HEK293T (cell line): Measurements from ENCODE around the gene CABP4.
A peak's percentile ranks its signal among the peaks of the same experiment; 100 is the strongest.
"Not testable (repeated sequence)": the region's sequence is repeated elsewhere in the genome, so short reads cannot be mapped to it uniquely, and the experiment has no call there.

Experiments
- CTCF ChIA-PET: fragments of 350-600 bp; formaldehyde crosslinking; extraction: SDS; loops from one replicate; lab custom pipeline; 2021; ENCODE audit warnings: antibody characterized with exemption, inconsistent platforms; lab: Yijun Ruan, JAX
- POLR2A ChIA-PET: fragments of 350-600 bp; formaldehyde crosslinking; extraction: SDS; loops from one replicate; lab custom pipeline; 2020; ENCODE audit warnings: antibody characterized with exemption, inconsistent platforms; lab: Yijun Ruan, JAX
- DNase-seq: peaks from one replicate; pipeline ENCODE4 v3.0.0; 2012; ENCODE audit warnings: mixed read lengths; ENCODE audit errors: extremely low spot score
- ARNT ChIP-seq: fragments of 450-650 bp; IDR thresholded peaks from 2 replicates; pipeline ENCODE4 v1.6.1; 2017; ENCODE audit warnings: mild to moderate bottlenecking
- BHLHE40 ChIP-seq: fragments of 450-650 bp; IDR thresholded peaks from 2 replicates; pipeline ENCODE4 v1.6.1; 2016; ENCODE audit warnings: mild to moderate bottlenecking, moderate library complexity, borderline replicate concordance
- CTBP1 ChIP-seq: fragments of 450-650 bp; IDR thresholded peaks from 2 replicates; pipeline ENCODE4 v1.6.1; 2016; ENCODE audit warnings: borderline replicate concordance
- ELF4 ChIP-seq: fragments of 450-650 bp; IDR thresholded peaks from 2 replicates; pipeline ENCODE4 v1.6.1; 2017; ENCODE audit warnings: antibody characterized with exemption
- FOXA1 ChIP-seq: fragments of 450-650 bp; IDR thresholded peaks from 2 replicates; pipeline ENCODE4 v1.6.1; 2016; ENCODE audit warnings: mild to moderate bottlenecking
- FOXK2 ChIP-seq: fragments of 450-650 bp; IDR thresholded peaks from 2 replicates; pipeline ENCODE4 v1.6.1; 2016; ENCODE audit warnings: mild to moderate bottlenecking
- FOXM1 ChIP-seq: fragments of 450-650 bp; IDR thresholded peaks from 2 replicates; pipeline ENCODE4 v1.6.1; 2017; ENCODE audit warnings: mild to moderate bottlenecking, borderline replicate concordance
- HDGF ChIP-seq: fragments of 450-650 bp; IDR thresholded peaks from 2 replicates; pipeline ENCODE4 v1.6.1; 2017; ENCODE audit warnings: antibody characterized with exemption, borderline replicate concordance
- L3MBTL2 ChIP-seq: fragments of 450-650 bp; conservative IDR thresholded peaks from 2 replicates; pipeline ENCODE4 v1.6.1; 2016; ENCODE audit warnings: mild to moderate bottlenecking
- LEF1 ChIP-seq: fragments of 450-650 bp; IDR thresholded peaks from 2 replicates; pipeline ENCODE4 v1.6.1; 2017; ENCODE audit warnings: mild to moderate bottlenecking, borderline replicate concordance
- NFRKB ChIP-seq: fragments of 450-650 bp; IDR thresholded peaks from 2 replicates; pipeline ENCODE4 v1.6.1; 2016; ENCODE audit warnings: mild to moderate bottlenecking, moderate library complexity
- PKNOX1 ChIP-seq: fragments of 450-650 bp; IDR thresholded peaks from 2 replicates; pipeline ENCODE4 v1.6.1; 2016
- SP1 ChIP-seq: fragments of 450-650 bp; IDR thresholded peaks from 2 replicates; pipeline ENCODE4 v1.6.1; 2017
- SUZ12 ChIP-seq: fragments of 450-650 bp; IDR thresholded peaks from 2 replicates; pipeline ENCODE4 v1.6.1; 2016; ENCODE audit warnings: mild to moderate bottlenecking
- TARDBP ChIP-seq: fragments of 450-650 bp; IDR thresholded peaks from 2 replicates; pipeline ENCODE4 v1.6.1; 2016
- ZNF384 ChIP-seq: fragments of 450-650 bp; IDR thresholded peaks from 2 replicates; pipeline ENCODE4 v1.6.1; 2016

CABP4 gene

GRCh38 chr11:67457453-67457852, 2.3 kb downstream of the CABP4 start:
- no peak for DNase-seq
- POLR2A ChIA-PET: no interaction called here
- CTCF ChIA-PET: no interaction called here
- TF ChIP-seq LEF1 (no peak), BHLHE40 (no peak)

- POLR2A ChIA-PET: no interaction called here
- no peak for DNase-seq
- TF ChIP-seq PKNOX1 (no peak), HDGF (no peak), TARDBP (no peak), NFRKB (no peak), BHLHE40 (no peak), ZNF384 (no peak), FOXM1 (no peak), LEF1 (no peak), SP1 (no peak), CTBP1 (no peak), ELF4 (no peak), ARNT (no peak), FOXA1 (no peak), L3MBTL2 (no peak), FOXK2 (no peak), SUZ12 (no peak)
- CTCF ChIA-PET: no interaction called here
Measured at GRCh38 chr11:67458266-67458665, 3.1 kb downstream of the CABP4 start.

GRCh38 chr11:67463186-67463585, 8.0 kb downstream of the CABP4 start:
- CTCF ChIA-PET: no interaction called here
- no peak for TF ChIP-seq ZNF384
- DNase-seq: no peak
- POLR2A ChIA-PET: interaction anchor here (0.6 to 1.5 kb wide), 3 partner anchors 13 to 62 kb away, joined by 3 to 4 read pairs (median 3); no protein-coding TSS in a partner anchor

GRCh38 chr11:67463680-67464410, 8.7 kb downstream of the CABP4 start:
- no peak for DNase-seq
- ChIA-PET POLR2A (interaction anchor here (1.5 kb wide), 1 partner anchor 13 kb away, joined by 4 read pairs; no protein-coding TSS in a partner anchor), CTCF (no interaction called here)
- TF ChIP-seq FOXM1: no peak
- TF ChIP-seq ELF4: no peak
- no peak for TF ChIP-seq SUZ12
- no peak for TF ChIP-seq LEF1
- no peak for TF ChIP-seq FOXK2
- no peak; the same call in none of the 2 replicates for TF ChIP-seq L3MBTL2
- no peak for TF ChIP-seq ZNF384
- TF ChIP-seq TARDBP: no peak
- no peak for TF ChIP-seq BHLHE40
- no peak for TF ChIP-seq PKNOX1
- no peak for TF ChIP-seq SP1
- no peak for TF ChIP-seq CTBP1
- no peak for TF ChIP-seq NFRKB
- TF ChIP-seq FOXA1: no peak
- TF ChIP-seq HDGF: no peak
- no peak for TF ChIP-seq ARNT

GRCh38 chr11:67464411-67465188, 9.4 kb downstream of the CABP4 start:
- DNase-seq: peak; percentile 93
- POLR2A ChIA-PET: interaction anchor here (0.7 to 2.3 kb wide), 9 partner anchors 12 to 73 kb away, joined by 3 to 13 read pairs (median 4); partner anchors contain the start of genes AIP, GPR152, PPP1CA and RAD9A
- CTCF ChIA-PET: no interaction called here
- TF ChIP-seq PKNOX1 (no peak), L3MBTL2 (peak; percentile 75)

- POLR2A ChIA-PET: interaction anchor here (0.7 to 2.3 kb wide), 8 partner anchors 13 to 73 kb away, joined by 3 to 13 read pairs (median 4); partner anchors contain the start of genes AIP, GPR152, PPP1CA and RAD9A
- TF ChIP-seq FOXK2: no peak
- no peak for TF ChIP-seq ELF4
- TF ChIP-seq CTBP1: no peak
- no peak for TF ChIP-seq L3MBTL2
- no peak for TF ChIP-seq BHLHE40
- no peak for TF ChIP-seq HDGF
- TF ChIP-seq SUZ12: no peak
- TF ChIP-seq FOXM1: no peak
- TF ChIP-seq NFRKB: no peak
- no peak for TF ChIP-seq PKNOX1
- TF ChIP-seq SP1: no peak
- TF ChIP-seq LEF1: no peak
- no peak for TF ChIP-seq FOXA1
- no peak for TF ChIP-seq ARNT
- no peak for TF ChIP-seq ZNF384
- no peak for TF ChIP-seq TARDBP
- no peak for DNase-seq
- CTCF ChIA-PET: no interaction called here
Measured at GRCh38 chr11:67465189-67465510, 10.0 kb downstream of the CABP4 start.

GRCh38 chr11:67465530-67465929, 10.4 kb downstream of the CABP4 start:
- POLR2A ChIA-PET: interaction anchor here (0.9 to 2.3 kb wide), 7 partner anchors 13 to 64 kb away, joined by 3 to 13 read pairs (median 6); partner anchors contain the start of genes AIP, GPR152, PPP1CA and RPS6KB2
- CTCF ChIA-PET, DNase-seq: not testable (repeated sequence)
